ENCODE results near the gene SELENON. TPM values are rescaled to one million over a fixed set of nuclear protein-coding genes. Genes with fewer than 3 reads are reported as not detected.

The SELENON gene
- total and polyA plus RNA-seq, 10 of the 15 experiments (the other 5 are each of a cell fraction or from before 2014, with no cell fraction given) = 0.07 to 5.1 (median 0.80) TPM

GRCh38 chr1:25795946-25796810, 3.8 kb upstream of the SELENON start (continued):
- no peak for TF ChIP-seq PAX5 (IDR thresholded peaks at IDR 0.05; ENCODE audit: borderline replicate concordance, low read depth, low read length)
- no peak for TF ChIP-seq SIX5 (IDR thresholded peaks at IDR 0.05; ENCODE audit: low read depth, low read length, severe bottlenecking)

GRCh38 chr1:25796811-25797458, 3.1 kb upstream of the SELENON start:
- in situ Hi-C loops (cut with MboI) = loop anchor here (5.0 kb wide), 1 partner anchor 185 kb away; no protein-coding TSS in a partner anchor
- SMC1A ChIA-PET (ENCODE audit: uncharacterized antibody, unreplicated experiment) = interaction anchor here (1.2 to 2.4 kb wide), 4 partner anchors 10 to 188 kb away, joined by 3 to 13 read pairs (median 6); no protein-coding TSS in a partner anchor
- CTCF ChIA-PET = interaction anchor here (1.0 to 8.4 kb wide), 8 partner anchors 14 to 316 kb away, joined by 3 to 63 read pairs (median 4); no protein-coding TSS in a partner anchor
- no peak overlapping the region for H3K4me3 ChIP-seq
- no TSS peak for BruUV-seq (replicated peaks)
- no peaks in the 10 kb centered on the region for H3K36me3 ChIP-seq (ENCODE audit: control insufficient read depth in 2 of 2, insufficient read depth in 2 of 2, low read length in 1 of 2)
- H4K20me1 ChIP-seq (ENCODE audit: control insufficient read depth, insufficient read depth) = no peaks in the 10 kb centered on the region
- no peak overlapping the region for H3K27ac ChIP-seq (ENCODE audit: control insufficient read depth, insufficient read depth)
- intact Hi-C loops (cut with micrococcal nuclease; ENCODE audit: unreplicated experiment) = loop anchor here (2.0 to 5.0 kb wide), 2 partner anchors 186 to 295 kb away; no protein-coding TSS in a partner anchor
- no peak overlapping the region for H2AFZ ChIP-seq (ENCODE audit: control insufficient read depth, low read depth, low read length)
- H3K79me2 ChIP-seq (ENCODE audit: control insufficient read depth, insufficient read depth, low read length) = no peaks in the 10 kb centered on the region
- RAD21 ChIA-PET (ENCODE audit: unreplicated experiment) = no interaction called here
- ATAC-seq (peak; percentile 70), FAIRE-seq (peak; percentile 66), DNase-seq (ENCODE audit: low read depth, low spot score) (no peak)
- H3K27me3 ChIP-seq (replicated peaks in 1 of 2; ENCODE audit: control insufficient read depth in 2 of 2, insufficient read depth in 2 of 2, low read length in 1 of 2) = no peaks in the 10 kb centered on the region; a peak in 1 of 4 replicates
- POLR2A ChIA-PET = no interaction called here
- no peak overlapping the region for H3K4me2 ChIP-seq (ENCODE audit: control insufficient read depth, insufficient read depth)
- H3K9ac ChIP-seq (ENCODE audit: control insufficient read depth, insufficient read depth, low read length) = no peak overlapping the region
- 3% methylated on average over 6 of the region's 19 CpGs for WGBS (ENCODE audit: insufficient coverage, insufficient replicate concordance, low lambda C conversion rate, missing lambda C conversion rate)
- peaks cover 2% of the 10 kb centered on the region for H3K4me1 ChIP-seq (ENCODE audit: control insufficient read depth, insufficient read depth, low read length)
- no peaks in the 10 kb centered on the region; the same call in 2 of the 3 replicates for H3K9me3 ChIP-seq (replicated peaks; ENCODE audit: control insufficient read depth, insufficient read depth, low read length)
- TF ChIP-seq TARDBP (IDR thresholded peaks at IDR 0.05; ENCODE audit: borderline replicate concordance) = no peak
- peak; percentile 34; the same call in 1 of the 2 replicates for TF ChIP-seq IKZF1 (conservative IDR thresholded peaks at IDR 0.05)
- peak; percentile 86 for TF ChIP-seq RAD21 (IDR thresholded peaks at IDR 0.05; ENCODE audit: insufficient read depth, low read depth, low read length)
- no peak for TF ChIP-seq ZNF687 (IDR thresholded peaks at IDR 0.05)
- 0 out of 2 replicates have a peak, but pooled peaks have one; percentile 42 for TF ChIP-seq YY1 (IDR thresholded peaks at IDR 0.05; ENCODE audit: low read depth, low read length)
- TF ChIP-seq SUZ12 (IDR thresholded peaks at IDR 0.05; ENCODE audit: unreplicated experiment) = no peak
- TF ChIP-seq CEBPB (IDR thresholded peaks at IDR 0.05; ENCODE audit: borderline replicate concordance in 1 of 2, low read depth in 2 of 2, low read length in 2 of 2) = no peak
- no peak for TF ChIP-seq E4F1 (IDR thresholded peaks at IDR 0.05; ENCODE audit: borderline replicate concordance, partially characterized antibody)
- TF ChIP-seq EGR1 (IDR thresholded peaks at IDR 0.05; ENCODE audit: borderline replicate concordance in 1 of 2, low read depth in 2 of 2, low read length in 2 of 2) = no peak
- TF ChIP-seq MEF2B (IDR thresholded peaks at IDR 0.05; ENCODE audit: partially characterized antibody, poor library complexity, severe bottlenecking) = peak; percentile 67

Data from GM12878 (cell line).